Prostate gland (tissue), 2 donors: ENCODE results near the gene SMARCD1. TPM values are rescaled to one million over a fixed set of nuclear protein-coding genes. Genes with fewer than 3 reads are reported as not detected.

Experiments used
- DNase-seq: peaks from one replicate; pipeline ENCODE4 v3.0.0-alpha.2; 2019; ENCODE audit warnings: low spot score
- H3K27ac ChIP-seq, 2 donors: fragments of 200-600 bp; sonication (generic); 2 replicates each; pipeline ENCODE4 v1.5.1; 2017 to 2019
- H3K27me3 ChIP-seq: fragments of 200-600 bp; sonication (generic); replicated peaks from 2 replicates; pipeline ENCODE4 v1.5.1; 2019; ENCODE audit not compliant: insufficient read depth
- H3K36me3 ChIP-seq, 2 donors: fragments of 200-600 bp; sonication (generic); 1 replicate in 1 of 2; 2 replicates in 1 of 2; pipeline versions ENCODE4 v1.5.1 to v1.8.1; 2017 to 2019
- H3K4me1 ChIP-seq: fragments of 200-600 bp; sonication (generic); replicated peaks from 2 replicates; pipeline ENCODE4 v1.5.1; 2019
- H3K4me3 ChIP-seq, 2 donors: fragments of 200-600 bp; sonication (generic); 2 replicates each; pipeline ENCODE4 v1.5.1; 2017 to 2019
- H3K9me3 ChIP-seq: fragments of 200-600 bp; sonication (generic); 2 replicates; pipeline ENCODE4 v1.5.1; 2017
- POLR2A ChIP-seq: fragments of 450-650 bp; IDR thresholded peaks from one replicate; pipeline ENCODE4 v1.6.1; 2016; ENCODE audit warnings: antibody characterized with exemption, mild to moderate bottlenecking
- POLR2AphosphoS5 ChIP-seq: sonication (generic); formaldehyde crosslinking; IDR thresholded peaks from one replicate; pipeline ENCODE4 v1.6.1; 2017; ENCODE audit warnings: antibody characterized with exemption
- WGBS: methylation state at CpG from one replicate; pipeline ENCODE4 v1.1.5; 2018; 5-methylcytosine and 5-hydroxymethylcytosine counted together
- intact Hi-C: fragments of 100-400 bp; cut with DNase I; formaldehyde crosslinking; loops from one replicate; pipeline ENCODE4 v1.14.2; 2022
- total RNA-seq, 2 donors: library from RNA; depleted of rRNA; stranded (reverse); fragments of >200 nt; gene quantifications; one replicate each; pipeline ENCODE4 v1.1.0, GENCODE V29; 2016
- TF ChIP-seq, protein P1 (sequence below), 4 experiments: fragments of 200-600 bp in 2 of 4; fragments of 450-650 bp in 2 of 4; sonication (generic) in 2 of 4; IDR thresholded peaks; 1 replicate in 3 of 4; 2 replicates in 1 of 4; pipeline ENCODE4 v1.5.1; 2016 to 2019; ENCODE audit warnings: antibody characterized with exemption in 4 of 4, mild to moderate bottlenecking in 2 of 4, moderate library complexity in 2 of 4

Gene SMARCD1
- total RNA-seq, 2 donors from 2014 or later = 72.9 to 90.1 TPM

DNA sequence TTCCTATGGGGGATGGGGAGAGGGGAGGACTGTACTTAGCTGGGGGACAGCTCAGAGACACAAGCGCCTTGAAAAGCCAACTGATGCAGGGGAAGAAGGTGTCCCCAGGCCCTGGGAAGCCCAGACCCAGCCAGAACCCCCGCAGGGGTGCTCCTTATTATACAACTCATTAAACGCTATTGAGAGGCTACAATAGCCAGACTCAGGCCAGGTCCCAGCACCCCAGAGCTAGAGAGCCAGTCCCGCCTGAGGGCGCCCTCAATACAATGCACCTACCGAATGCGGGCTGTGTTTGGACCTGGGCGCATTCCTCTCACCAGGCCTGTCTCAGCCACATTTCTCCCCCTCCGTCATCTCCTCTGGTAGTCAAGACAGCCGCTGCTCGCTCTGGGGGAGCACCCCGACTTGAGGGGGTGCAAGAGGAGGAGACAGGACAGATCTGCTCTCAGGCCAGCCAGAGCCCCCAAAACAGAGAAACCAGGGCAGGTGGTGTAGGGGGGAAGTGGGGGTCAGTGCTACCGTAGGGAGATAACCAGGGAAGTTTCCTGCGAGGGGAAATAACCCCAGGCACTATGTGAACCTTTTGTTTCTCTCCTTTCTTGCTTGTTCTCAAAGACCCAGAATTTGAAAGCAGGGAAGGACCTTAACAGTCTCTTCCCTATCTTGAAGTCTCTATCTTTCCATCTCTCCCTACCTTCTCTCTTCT lies 33.9 kb upstream of the SMARCD1 start:
- H3K27me3 ChIP-seq = no peaks in the 10 kb centered on the region
- no peaks in the 10 kb centered on the region for H3K4me1 ChIP-seq
- TF ChIP-seq, protein P1, sequence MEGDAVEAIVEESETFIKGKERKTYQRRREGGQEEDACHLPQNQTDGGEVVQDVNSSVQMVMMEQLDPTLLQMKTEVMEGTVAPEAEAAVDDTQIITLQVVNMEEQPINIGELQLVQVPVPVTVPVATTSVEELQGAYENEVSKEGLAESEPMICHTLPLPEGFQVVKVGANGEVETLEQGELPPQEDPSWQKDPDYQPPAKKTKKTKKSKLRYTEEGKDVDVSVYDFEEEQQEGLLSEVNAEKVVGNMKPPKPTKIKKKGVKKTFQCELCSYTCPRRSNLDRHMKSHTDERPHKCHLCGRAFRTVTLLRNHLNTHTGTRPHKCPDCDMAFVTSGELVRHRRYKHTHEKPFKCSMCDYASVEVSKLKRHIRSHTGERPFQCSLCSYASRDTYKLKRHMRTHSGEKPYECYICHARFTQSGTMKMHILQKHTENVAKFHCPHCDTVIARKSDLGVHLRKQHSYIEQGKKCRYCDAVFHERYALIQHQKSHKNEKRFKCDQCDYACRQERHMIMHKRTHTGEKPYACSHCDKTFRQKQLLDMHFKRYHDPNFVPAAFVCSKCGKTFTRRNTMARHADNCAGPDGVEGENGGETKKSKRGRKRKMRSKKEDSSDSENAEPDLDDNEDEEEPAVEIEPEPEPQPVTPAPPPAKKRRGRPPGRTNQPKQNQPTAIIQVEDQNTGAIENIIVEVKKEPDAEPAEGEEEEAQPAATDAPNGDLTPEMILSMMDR (IDR thresholded peaks at IDR 0.05) = no peak
- TF ChIP-seq POLR2A (no peak), POLR2AphosphoS5 (no peak)
- no peaks in the 10 kb centered on the region for H3K9me3 ChIP-seq
- no peak overlapping the region for H3K27ac ChIP-seq
- H3K36me3 ChIP-seq = no peaks in the 10 kb centered on the region
- no peak overlapping the region for H3K4me3 ChIP-seq
- WGBS = 71% methylated on average over 14 of the region's 14 CpGs
- intact Hi-C loops = no loop called here
- DNase-seq = no peak

GRCh38 chr12:50052544-50052943 lies 32.6 kb upstream of the SMARCD1 start:
- TF ChIP-seq POLR2A (no peak), POLR2AphosphoS5 (no peak)
- TF ChIP-seq, protein P1 (IDR thresholded peaks at IDR 0.05) = no peak
- H3K36me3 ChIP-seq = no peaks in the 10 kb centered on the region
- intact Hi-C loops = no loop called here
- no peaks in the 10 kb centered on the region for H3K9me3 ChIP-seq
- no peak for DNase-seq
- H3K27ac ChIP-seq = no peak overlapping the region
- H3K4me3 ChIP-seq = no peak overlapping the region
- H3K27me3 ChIP-seq = no peaks in the 10 kb centered on the region
- no peaks in the 10 kb centered on the region for H3K4me1 ChIP-seq

DNA sequence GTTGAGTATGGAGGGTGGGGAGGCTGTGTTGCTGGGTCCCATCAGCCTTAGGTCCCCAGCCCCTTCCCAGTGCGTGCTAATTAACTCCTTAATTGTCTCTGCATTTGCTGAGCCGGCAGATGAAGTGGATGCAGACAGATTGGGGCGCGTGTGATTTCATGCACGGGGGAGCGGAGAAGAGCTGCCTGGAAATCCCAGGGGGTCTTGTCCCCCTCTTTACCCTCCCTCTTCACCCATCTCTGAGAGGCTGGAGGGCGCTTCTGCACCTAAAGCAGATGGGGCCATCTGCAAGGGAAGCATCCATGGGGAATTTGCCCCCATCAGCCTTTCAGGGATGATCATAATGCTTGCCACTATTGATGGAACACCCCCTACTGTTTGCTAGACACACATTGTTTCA lies 32.2 kb upstream of the SMARCD1 start:
- Histone ChIP-seq H3K36me3 (no peaks in the 10 kb centered on the region), H3K4me1 (no peaks in the 10 kb centered on the region), H3K27me3 (no peaks in the 10 kb centered on the region), H3K9me3 (no peaks in the 10 kb centered on the region), H3K27ac (no peak overlapping the region), H3K4me3 (no peak overlapping the region)
- 84% methylated on average over 7 of the region's 7 CpGs for WGBS
- intact Hi-C loops = no loop called here
- TF ChIP-seq POLR2AphosphoS5 = no peak
- TF ChIP-seq POLR2A = no peak
- TF ChIP-seq, protein P1 (IDR thresholded peaks at IDR 0.05) = no peak
- DNase-seq = no peak

GRCh38 chr12:50053583-50053982 lies 31.6 kb upstream of the SMARCD1 start:
- no peak for DNase-seq
- no peaks in the 10 kb centered on the region for H3K36me3 ChIP-seq
- no peaks in the 10 kb centered on the region for H3K4me1 ChIP-seq
- no peaks in the 10 kb centered on the region for H3K9me3 ChIP-seq
- no peak overlapping the region for H3K27ac ChIP-seq
- TF ChIP-seq POLR2AphosphoS5 (no peak), POLR2A (no peak)
- TF ChIP-seq, protein P1 (IDR thresholded peaks at IDR 0.05) = no peak
- 91% methylated on average over 1 of the region's 1 CpG for WGBS
- intact Hi-C loops = no loop called here
- H3K4me3 ChIP-seq = no peak overlapping the region
- no peaks in the 10 kb centered on the region for H3K27me3 ChIP-seq
